Esophagus muscularis mucosa (tissue), 3 donors: ENCODE measurements around the gene DCP1A.

Experiments
- POLR2A ChIP-seq: fragments of 450-650 bp; IDR thresholded peaks from one replicate; pipeline ENCODE4 v1.6.1; 2017; ENCODE audit warnings: antibody characterized with exemption, moderate library complexity, mild to moderate bottlenecking, low read depth
- TF ChIP-seq, protein P1 (sequence below), 3 experiments: fragments of 200-600 bp in 2 of 3; fragments of 450-650 bp in 1 of 3; sonication (generic) in 2 of 3; IDR thresholded peaks; one replicate each; pipeline ENCODE4 v1.5.1; 2017 to 2019; ENCODE audit warnings: antibody characterized with exemption in 3 of 3, mild to moderate bottlenecking in 2 of 3, moderate library complexity in 1 of 3

DNA sequence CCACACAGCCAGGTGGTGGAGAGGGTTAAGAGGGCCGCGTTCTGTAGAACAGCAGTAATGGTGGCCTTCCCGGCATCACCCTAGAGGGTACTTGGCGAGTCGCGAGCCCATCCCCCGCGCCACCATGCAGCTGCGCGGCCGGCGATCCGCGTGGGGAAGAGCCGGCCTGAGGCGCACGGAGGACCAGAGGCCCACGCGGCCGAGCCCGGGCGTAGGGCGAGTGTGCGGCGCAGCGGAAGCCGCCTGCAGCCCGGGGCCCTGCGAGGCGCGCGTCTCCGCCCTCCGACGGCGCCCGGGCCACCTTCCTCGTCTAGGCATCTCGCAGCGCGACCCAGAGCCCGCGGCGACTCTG lies 91.9 kb downstream of the DCP1A start:
- TF ChIP-seq POLR2A: no peak
- TF ChIP-seq, protein P1, sequence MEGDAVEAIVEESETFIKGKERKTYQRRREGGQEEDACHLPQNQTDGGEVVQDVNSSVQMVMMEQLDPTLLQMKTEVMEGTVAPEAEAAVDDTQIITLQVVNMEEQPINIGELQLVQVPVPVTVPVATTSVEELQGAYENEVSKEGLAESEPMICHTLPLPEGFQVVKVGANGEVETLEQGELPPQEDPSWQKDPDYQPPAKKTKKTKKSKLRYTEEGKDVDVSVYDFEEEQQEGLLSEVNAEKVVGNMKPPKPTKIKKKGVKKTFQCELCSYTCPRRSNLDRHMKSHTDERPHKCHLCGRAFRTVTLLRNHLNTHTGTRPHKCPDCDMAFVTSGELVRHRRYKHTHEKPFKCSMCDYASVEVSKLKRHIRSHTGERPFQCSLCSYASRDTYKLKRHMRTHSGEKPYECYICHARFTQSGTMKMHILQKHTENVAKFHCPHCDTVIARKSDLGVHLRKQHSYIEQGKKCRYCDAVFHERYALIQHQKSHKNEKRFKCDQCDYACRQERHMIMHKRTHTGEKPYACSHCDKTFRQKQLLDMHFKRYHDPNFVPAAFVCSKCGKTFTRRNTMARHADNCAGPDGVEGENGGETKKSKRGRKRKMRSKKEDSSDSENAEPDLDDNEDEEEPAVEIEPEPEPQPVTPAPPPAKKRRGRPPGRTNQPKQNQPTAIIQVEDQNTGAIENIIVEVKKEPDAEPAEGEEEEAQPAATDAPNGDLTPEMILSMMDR (IDR thresholded peaks at IDR 0.05): no peak
